ENCODE data around the gene ATP6AP1. TPM values are rescaled to one million over a fixed set of nuclear protein-coding genes. Genes with fewer than 3 reads are reported as not detected.

Gene ATP6AP1
- total and polyA plus RNA-seq, 2 of the 13 experiments (the other 11 are each of a cell fraction or from before 2014, with no cell fraction given), result 56.7 to 110 TPM

DNA sequence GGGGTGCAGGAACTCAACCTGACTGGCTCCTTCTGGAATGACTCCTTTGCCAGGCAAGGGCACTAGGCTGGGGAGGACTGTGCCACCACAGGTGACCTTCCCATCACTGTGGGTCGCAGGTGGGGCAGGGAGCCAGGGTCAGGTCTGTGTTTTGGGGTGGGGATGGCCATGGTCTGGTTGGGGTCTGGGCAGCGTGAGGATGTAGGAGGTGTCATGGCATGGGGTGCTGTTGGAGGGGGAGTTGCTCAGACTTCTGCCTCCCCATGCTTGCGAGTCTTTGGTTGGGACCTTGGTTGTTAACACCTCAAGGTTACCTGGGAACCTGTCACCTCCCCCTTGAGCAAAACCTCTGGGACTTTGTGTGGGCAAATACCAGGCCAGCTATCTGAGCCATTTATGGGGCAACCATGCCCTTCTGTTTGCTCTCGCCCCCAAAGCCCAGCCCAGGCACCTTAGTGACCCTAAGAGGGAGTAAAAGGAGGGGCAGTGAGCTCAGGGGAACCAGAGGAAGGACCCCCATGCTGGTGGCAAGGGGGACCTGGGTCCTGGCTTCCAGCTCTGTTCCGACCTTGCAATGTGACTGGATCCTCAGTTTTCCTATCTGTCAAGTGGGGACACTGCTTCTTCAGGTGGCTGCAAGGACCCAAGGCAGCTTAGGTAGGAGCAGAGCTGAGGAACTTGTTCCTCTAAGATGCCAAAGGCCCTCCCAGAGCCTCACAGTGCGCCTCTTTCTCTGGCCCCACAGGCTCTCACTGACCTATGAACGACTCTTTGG lies 6.1 kb downstream of the ATP6AP1 start:
- BruUV-seq (replicated peaks), result no TSS peak
- CTCF ChIA-PET (ENCODE audit: low intra/inter-chr PET ratio, low total read pairs), result no interaction called here
- TF ChIP-seq ZFP62 (CRISPR knock-in tag; IDR thresholded peaks at IDR 0.05), result no peak
- TF ChIP-seq ZNF629 (CRISPR knock-in tag; conservative IDR thresholded peaks at IDR 0.05), result peak; percentile 50
- POLR2A ChIA-PET, result no interaction called here
- Histone ChIP-seq H3K36me3 (replicated peaks in 1 of 2; ENCODE audit: control insufficient read depth in 1 of 2, insufficient read depth in 2 of 2, low read length in 2 of 2) (no peaks in the 10 kb centered on the region; a peak in 3 of 5 replicates), H3K4me2 (ENCODE audit: low read depth, low read length) (no peak overlapping the region), H3K9me3 (ENCODE audit: low read length) (no peaks in the 10 kb centered on the region), H3K27ac (ENCODE audit: extremely low read length, insufficient read depth, low read length) (no peak overlapping the region), H3K27me3 (ENCODE audit: control insufficient read depth in 1 of 2, insufficient read depth in 2 of 2, low read length in 2 of 2) (no peaks in the 10 kb centered on the region), H4K20me1 (ENCODE audit: insufficient read depth, low read length) (no peaks in the 10 kb centered on the region), H3K79me2 (ENCODE audit: insufficient read depth, low read length) (peaks cover 21% of the 10 kb centered on the region), H2AFZ (ENCODE audit: low read length) (no peak overlapping the region), H3K9ac (ENCODE audit: insufficient read depth, low read depth, low read length) (no peak overlapping the region), H3K4me3 (replicated peaks in 1 of 3; ENCODE audit: insufficient read depth in 1 of 3, low read depth in 2 of 3, low read length in 3 of 3) (no peak overlapping the region), H3K4me1 (ENCODE audit: insufficient read depth, low read length) (peaks cover 22% of the 10 kb centered on the region)
- in situ Hi-C loops (cut with HindIII; ENCODE audit: extremely low pct_ligation_motif_present, low pct_unique_long_range_greater_than_20kb) (no loop called here), intact Hi-C loops (cut with micrococcal nuclease; ENCODE audit: unreplicated experiment) (no loop called here)
- no peak for ATAC-seq
- no peak for DNase-seq (ENCODE audit: low spot score)
- WGBS (ENCODE audit: low lambda C conversion rate), result 100% methylated on average over 1 of the region's 7 CpGs
- no peak for FAIRE-seq

DNA sequence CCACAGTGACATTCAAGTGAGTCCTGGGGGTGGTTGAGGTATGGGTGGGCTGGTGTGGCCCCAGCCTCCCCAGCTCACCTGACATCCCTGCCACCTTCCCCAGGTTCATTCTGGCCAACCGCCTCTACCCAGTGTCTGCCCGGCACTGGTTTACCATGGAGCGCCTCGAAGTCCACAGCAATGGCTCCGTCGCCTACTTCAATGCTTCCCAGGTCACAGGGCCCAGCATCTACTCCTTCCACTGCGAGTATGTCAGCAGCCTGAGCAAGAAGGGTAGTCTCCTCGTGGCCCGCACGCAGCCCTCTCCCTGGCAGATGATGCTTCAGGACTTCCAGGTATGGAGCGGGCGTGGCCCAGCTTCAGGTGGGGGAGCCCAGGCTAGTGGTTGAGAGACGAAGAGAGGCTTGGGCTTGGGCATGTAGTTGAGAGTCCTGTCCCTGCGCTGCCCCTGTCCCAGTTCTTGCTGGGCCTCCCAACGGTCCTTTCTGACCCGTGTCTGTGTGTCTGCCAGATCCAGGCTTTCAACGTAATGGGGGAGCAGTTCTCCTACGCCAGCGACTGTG lies 6.8 kb downstream of the ATP6AP1 start:
- no peak for DNase-seq (ENCODE audit: low spot score)
- Histone ChIP-seq H3K27ac (ENCODE audit: extremely low read length, insufficient read depth, low read length) (no peak overlapping the region), H3K79me2 (ENCODE audit: insufficient read depth, low read length) (peaks cover 18% of the 10 kb centered on the region), H3K9ac (ENCODE audit: insufficient read depth, low read depth, low read length) (no peak overlapping the region), H3K9me3 (ENCODE audit: low read length) (no peaks in the 10 kb centered on the region), H2AFZ (ENCODE audit: low read length) (no peak overlapping the region), H3K4me1 (ENCODE audit: insufficient read depth, low read length) (peaks cover 15% of the 10 kb centered on the region), H3K4me3 (replicated peaks in 1 of 3; ENCODE audit: insufficient read depth in 1 of 3, low read depth in 2 of 3, low read length in 3 of 3) (no peak overlapping the region), H3K27me3 (ENCODE audit: control insufficient read depth in 1 of 2, insufficient read depth in 2 of 2, low read length in 2 of 2) (no peaks in the 10 kb centered on the region), H3K36me3 (replicated peaks in 1 of 2; ENCODE audit: control insufficient read depth in 1 of 2, insufficient read depth in 2 of 2, low read length in 2 of 2) (no peaks in the 10 kb centered on the region; a peak in 3 of 5 replicates), H3K4me2 (ENCODE audit: low read depth, low read length) (no peak overlapping the region), H4K20me1 (ENCODE audit: insufficient read depth, low read length) (no peaks in the 10 kb centered on the region)
- intact Hi-C loops (cut with micrococcal nuclease; ENCODE audit: unreplicated experiment) (no loop called here), in situ Hi-C loops (cut with HindIII; ENCODE audit: extremely low pct_ligation_motif_present, low pct_unique_long_range_greater_than_20kb) (no loop called here)
- no TSS peak for BruUV-seq (replicated peaks)
- POLR2A ChIA-PET, result no interaction called here
- TF ChIP-seq, protein P1, sequence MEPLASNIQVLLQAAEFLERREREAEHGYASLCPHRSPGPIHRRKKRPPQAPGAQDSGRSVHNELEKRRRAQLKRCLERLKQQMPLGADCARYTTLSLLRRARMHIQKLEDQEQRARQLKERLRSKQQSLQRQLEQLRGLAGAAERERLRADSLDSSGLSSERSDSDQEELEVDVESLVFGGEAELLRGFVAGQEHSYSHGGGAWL (CRISPR knock-in tag; IDR thresholded peaks at IDR 0.05), result no peak
- TF ChIP-seq GTF2F1 (IDR thresholded peaks at IDR 0.05; ENCODE audit: low read length), result no peak
- no peak for ATAC-seq
- 100% methylated on average over 10 of the region's 19 CpGs for WGBS (ENCODE audit: low lambda C conversion rate)
- no peak for FAIRE-seq
- CTCF ChIA-PET (ENCODE audit: low intra/inter-chr PET ratio, low total read pairs), result no interaction called here
